Ovary (tissue), 9 donors: ENCODE results near the gene C1orf21. TPM values are rescaled to one million over a fixed set of nuclear protein-coding genes. Genes with fewer than 3 reads are reported as not detected.

Experiments
- DNase-seq, 5 donors: peaks; one replicate each; pipeline ENCODE4 v3.0.0-alpha.2; 2019 to 2020
- H3K27ac ChIP-seq, 2 donors: fragments of 200-600 bp; one replicate each; pipeline versions ENCODE4 v1.5.1 to v1.8.0; 2019 to 2022
- H3K27me3 ChIP-seq: fragments of 200-600 bp; one replicate; pipeline ENCODE4 v1.8.0; 2022
- H3K36me3 ChIP-seq: fragments of 200-600 bp; sonication (generic); one replicate; pipeline ENCODE4 v1.5.1; 2019
- H3K4me1 ChIP-seq: one replicate; pipeline ENCODE4 v1.8.1; 2013; ENCODE audit warnings: mild to moderate bottlenecking, moderate library complexity; ENCODE audit not compliant: insufficient read depth
- H3K4me3 ChIP-seq: fragments of 200-600 bp; sonication (generic); one replicate; pipeline ENCODE4 v1.5.1; 2017
- H3K9me3 ChIP-seq, 2 donors: fragments of 200-600 bp in 1 of 2; sonication (generic) in 1 of 2; one replicate each; pipeline versions ENCODE4 v1.5.1 to v1.8.1; 2013 to 2019; ENCODE audit warnings: mild to moderate bottlenecking in 1 of 2, moderate library complexity in 1 of 2
- CTCF ChIP-seq, 3 donors: fragments of 450-650 bp in 2 of 3; fragments of 200-600 bp in 1 of 3; IDR thresholded peaks; one replicate each; pipeline versions ENCODE4 v1.5.1 to v1.8.0; 2016 to 2022; ENCODE audit warnings: antibody characterized with exemption in 3 of 3, mild to moderate bottlenecking in 1 of 3
- EP300 ChIP-seq: sonication (generic); formaldehyde crosslinking; IDR thresholded peaks from one replicate; pipeline ENCODE4 v1.6.1; 2017; ENCODE audit warnings: antibody characterized with exemption
- POLR2A ChIP-seq: fragments of 450-650 bp; IDR thresholded peaks from one replicate; pipeline ENCODE4 v1.6.1; 2017; ENCODE audit warnings: antibody characterized with exemption, mild to moderate bottlenecking, moderate library complexity
- WGBS, 3 donors: extraction: QIAGEN DNeasy Blood & Tissue Kit in 1 of 3; methylation state at CpG; one replicate each; pipeline versions ENCODE4 v1.1.5 to v1.1.7; 2013 to 2017; 5-methylcytosine and 5-hydroxymethylcytosine counted together
- intact Hi-C, 4 donors: fragments of 100-400 bp; cut with DNase I; formaldehyde crosslinking; loops; one replicate each; pipeline versions ENCODE4 v1.11.0 to v1.15.1; 2022 to 2023
- polyA plus RNA-seq, 2 donors: library from polyadenylated mRNA; stranded (reverse); fragments of 200-250 nt in 1 of 2; fragments of 350-450 nt in 1 of 2; fragmentation: Illumina TruSeq in 1 of 2; extraction: RNeasy Lipid Tissue Mini Kit (QIAGEN cat#74804) in 1 of 2; gene quantifications; one replicate each; pipeline ENCODE4 v1.2.3, GENCODE V29; 2013 to 2014
- total RNA-seq, 7 donors: library from RNA; depleted of rRNA in 2 of 7; stranded (reverse); fragments of >200 nt in 2 of 7; fragmentation: NEBNext Ultra II Directional in 3 of 7; extraction: Animal tissue kit (Norgen Biotek cat#: 25700) in 3 of 7; gene quantifications; one replicate each; pipeline versions ENCODE4 v1.1.0 to v1.2.4, GENCODE V29; 2016 to 2023
- donor health status: DM: no; HTN: no; CAD: no; lungs with moderate emphysema.
- donor health status: DM: no; HTN: no; CAD: no.
- donor health status: Bipolar disorder and iron deficiency.
- donor health status: DM: yes; HTN: yes; CAD: no.
- donor health status: DM: no; HTN: no; CAD: no.
- donor health status: DM: yes; HTN: yes; CAD: no.

The C1orf21 gene
- total and polyA plus RNA-seq, 9 donors = 22.9 to 108 (median 59.4) TPM

- Histone ChIP-seq H3K27me3 (no peaks in the 10 kb centered on the region), H3K4me1 (peaks cover 8% of the 10 kb centered on the region)
Observed at GRCh38 chr1:184506481-184506880, 119.7 kb downstream of the C1orf21 start.

GRCh38 chr1:184507165-184507564 is 120.3 kb downstream of the C1orf21 start:
- Histone ChIP-seq H3K36me3 (no peaks in the 10 kb centered on the region), H3K27me3 (no peaks in the 10 kb centered on the region), H3K4me3 (no peak overlapping the region), H3K9me3 (no peaks in the 10 kb centered on the region), H3K27ac (peak overlapping the region in 1 of 2 donors; percentile 45), H3K4me1 (peaks cover 8% of the 10 kb centered on the region)
- 30 to 63% (median 50%) methylated on average over 1 of the region's 1 CpG for WGBS, 3 donors
- no peak for DNase-seq
- intact Hi-C loops = no loop called here
- TF ChIP-seq EP300 (no peak), POLR2A (no peak), CTCF (IDR thresholded peaks at IDR 0.05) (no peak)

More at GRCh38 chr1:184506481-184506880, 119.7 kb downstream of the C1orf21 start:
- DNase-seq = no peak
- H3K27ac ChIP-seq = no peak overlapping the region
- H3K36me3 ChIP-seq = no peaks in the 10 kb centered on the region
- H3K4me3 ChIP-seq = no peak overlapping the region
- TF ChIP-seq POLR2A (no peak), EP300 (no peak), CTCF (IDR thresholded peaks at IDR 0.05) (no peak)
- no peaks in the 10 kb centered on the region for H3K9me3 ChIP-seq
- WGBS, 3 donors = 95 to 97% (median 95%) methylated on average over 3 of the region's 3 CpGs
- intact Hi-C loops = no loop called here

GRCh38 chr1:184507604-184508280 is 120.9 kb downstream of the C1orf21 start:
- H3K27me3 ChIP-seq = no peaks in the 10 kb centered on the region
- intact Hi-C loops = no loop called here
- no peaks in the 10 kb centered on the region for H3K36me3 ChIP-seq
- H3K4me1 ChIP-seq = peaks cover 8% of the 10 kb centered on the region
- 0 to 3% (median 3%) methylated on average over 1 of the region's 1 CpG for WGBS, 3 donors
- DNase-seq = no peak
- TF ChIP-seq EP300 = no peak
- TF ChIP-seq CTCF (IDR thresholded peaks at IDR 0.05) = no peak
- no peak for TF ChIP-seq POLR2A
- peak overlapping the region in 1 of 2 donors; percentile 45 for H3K27ac ChIP-seq
- H3K9me3 ChIP-seq = no peaks in the 10 kb centered on the region
- no peak overlapping the region for H3K4me3 ChIP-seq

- intact Hi-C loops = no loop called here
- Histone ChIP-seq H3K4me1 (peaks cover 7% of the 10 kb centered on the region), H3K9me3 (no peaks in the 10 kb centered on the region), H3K4me3 (no peak overlapping the region), H3K27me3 (no peaks in the 10 kb centered on the region), H3K36me3 (no peaks in the 10 kb centered on the region), H3K27ac (peak overlapping the region in 1 of 2 donors; percentile 45)
- no peak for DNase-seq
- TF ChIP-seq POLR2A = no peak
- WGBS, 3 donors = 83 to 87% (median 86%) methylated on average over 2 of the region's 2 CpGs
Observed at GRCh38 chr1:184509105-184509504, 122.3 kb downstream of the C1orf21 start.

- Histone ChIP-seq H3K36me3 (no peaks in the 10 kb centered on the region), H3K4me1 (peaks cover 6% of the 10 kb centered on the region), H3K27ac (no peak overlapping the region), H3K4me3 (no peak overlapping the region), H3K9me3 (no peaks in the 10 kb centered on the region), H3K27me3 (no peaks in the 10 kb centered on the region)
- no peak for TF ChIP-seq EP300
- no peak for TF ChIP-seq CTCF (IDR thresholded peaks at IDR 0.05)
- no peak for TF ChIP-seq POLR2A
- intact Hi-C loops = no loop called here
- DNase-seq = no peak
- WGBS, 3 donors = 96 to 99% (median 99%) methylated on average over 3 of the region's 3 CpGs
Observed at GRCh38 chr1:184510110-184510509, 123.3 kb downstream of the C1orf21 start.
